ACC112 (cell line): Measurements from ENCODE around the gene ATP11A.
"Not testable (repeated sequence)": the region's sequence is repeated elsewhere in the genome, so short reads cannot be mapped to it uniquely, and the experiment has no call there.

ENCODE experiments used
- H2AFZ ChIP-seq: fragments of 200-600 bp; sonication (generic); one replicate; pipeline ENCODE4 v1.6.0; 2017; ENCODE audit warnings: antibody characterized with exemption, low read length; ENCODE audit not compliant: unreplicated experiment
- H3K27ac ChIP-seq: fragments of 200-600 bp; sonication (generic); 2 replicates; pipeline ENCODE4 v1.5.1; 2014; ENCODE audit warnings: low read depth, mild to moderate bottlenecking, antibody characterized with exemption, low read length, moderate library complexity
- H3K27me3 ChIP-seq: fragments of 200-600 bp; sonication (generic); 2 replicates; pipeline ENCODE4 v1.6.1; 2014; ENCODE audit warnings: mild to moderate bottlenecking, antibody characterized with exemption, low read length, moderate library complexity, mixed read lengths; ENCODE audit not compliant: insufficient read depth
- H3K36me3 ChIP-seq: fragments of 200-600 bp; sonication (generic); 2 replicates; pipeline ENCODE4 v1.6.1; 2016; ENCODE audit warnings: mild to moderate bottlenecking, antibody characterized with exemption, low read length, moderate library complexity, mixed read lengths; ENCODE audit not compliant: insufficient read depth
- H3K4me1 ChIP-seq: fragments of 200-600 bp; sonication (generic); one replicate; pipeline ENCODE4 v1.6.1; 2016; ENCODE audit warnings: low read length, mixed read lengths; ENCODE audit not compliant: insufficient read depth, unreplicated experiment, control insufficient read depth
- H3K4me3 ChIP-seq: fragments of 200-600 bp; sonication (generic); 2 replicates; pipeline ENCODE4 v1.5.1; 2014; ENCODE audit warnings: mild to moderate bottlenecking, low read depth, low read length
- H3K79me2 ChIP-seq: fragments of 200-600 bp; sonication (generic); one replicate; pipeline ENCODE4 v1.6.0; 2016; ENCODE audit warnings: low read length; ENCODE audit not compliant: control insufficient read depth, unreplicated experiment, insufficient read depth

The ATP11A gene

GRCh38 chr13:112793545-112794445, 104.0 kb downstream of the ATP11A start:
- Histone ChIP-seq H3K4me1 (no peaks in the 10 kb centered on the region), H3K79me2 (no peaks in the 10 kb centered on the region), H2AFZ (no peak overlapping the region), H3K27ac (no peak overlapping the region), H3K27me3 (no peaks in the 10 kb centered on the region), H3K4me3 (no peak overlapping the region), H3K36me3 (peaks cover 5% of the 10 kb centered on the region; the same call in 1 of the 2 replicates)

- Histone ChIP-seq H2AFZ (no peak overlapping the region), H3K79me2 (no peaks in the 10 kb centered on the region), H3K4me3 (no peak overlapping the region), H3K27me3 (no peaks in the 10 kb centered on the region), H3K4me1 (no peaks in the 10 kb centered on the region), H3K27ac (no peak overlapping the region), H3K36me3 (no peaks in the 10 kb centered on the region)
These were observed 105.4 kb downstream of the ATP11A start for GRCh38 chr13:112795277-112795676.

- no peaks in the 10 kb centered on the region for H3K79me2 ChIP-seq
- H3K4me1 ChIP-seq: no peaks in the 10 kb centered on the region
- no peak overlapping the region for H3K27ac ChIP-seq
- H3K4me3 ChIP-seq: no peak overlapping the region
- no peaks in the 10 kb centered on the region for H3K36me3 ChIP-seq
- no peak overlapping the region for H2AFZ ChIP-seq
- H3K27me3 ChIP-seq: no peaks in the 10 kb centered on the region
These were observed 106.5 kb downstream of the ATP11A start for GRCh38 chr13:112796190-112796915.

GRCh38 chr13:112799394-112799793, 109.6 kb downstream of the ATP11A start:
- Histone ChIP-seq H3K27ac (no peak overlapping the region), H3K4me3 (no peak overlapping the region), H3K79me2 (no peaks in the 10 kb centered on the region), H3K27me3 (no peaks in the 10 kb centered on the region), H2AFZ (no peak overlapping the region), H3K4me1 (no peaks in the 10 kb centered on the region), H3K36me3 (no peaks in the 10 kb centered on the region)

- Histone ChIP-seq H3K4me1 (no peaks in the 10 kb centered on the region), H3K36me3 (no peaks in the 10 kb centered on the region), H3K27me3 (no peaks in the 10 kb centered on the region), H2AFZ (no peak overlapping the region), H3K27ac (no peak overlapping the region), H3K79me2 (no peaks in the 10 kb centered on the region), H3K4me3 (no peak overlapping the region)
These were observed 110.2 kb downstream of the ATP11A start for GRCh38 chr13:112800057-112800456.

GRCh38 chr13:112800807-112801206, 111.0 kb downstream of the ATP11A start:
- H3K27me3 ChIP-seq, H3K79me2 ChIP-seq, H3K4me3 ChIP-seq, H3K36me3 ChIP-seq, H2AFZ ChIP-seq, H3K27ac ChIP-seq, H3K4me1 ChIP-seq: not testable (repeated sequence)

- no peak overlapping the region for H3K27ac ChIP-seq
- H3K79me2 ChIP-seq: no peaks in the 10 kb centered on the region
- no peaks in the 10 kb centered on the region for H3K27me3 ChIP-seq
- no peaks in the 10 kb centered on the region for H3K4me1 ChIP-seq
- H3K4me3 ChIP-seq: no peak overlapping the region
- no peaks in the 10 kb centered on the region for H3K36me3 ChIP-seq
- no peak overlapping the region for H2AFZ ChIP-seq
These were observed 113.0 kb downstream of the ATP11A start for GRCh38 chr13:112802802-112803195.

- H3K4me1 ChIP-seq: no peaks in the 10 kb centered on the region
- H3K27me3 ChIP-seq: no peaks in the 10 kb centered on the region
- H3K27ac ChIP-seq: no peak overlapping the region
- no peaks in the 10 kb centered on the region for H3K79me2 ChIP-seq
- H2AFZ ChIP-seq: no peak overlapping the region
- H3K36me3 ChIP-seq: no peaks in the 10 kb centered on the region
- no peak overlapping the region for H3K4me3 ChIP-seq
These were observed 113.6 kb downstream of the ATP11A start for GRCh38 chr13:112803422-112803821.

- H3K79me2 ChIP-seq: no peaks in the 10 kb centered on the region
- H3K4me1 ChIP-seq: no peaks in the 10 kb centered on the region
- no peak overlapping the region for H3K27ac ChIP-seq
- no peaks in the 10 kb centered on the region for H3K36me3 ChIP-seq
- no peaks in the 10 kb centered on the region for H3K27me3 ChIP-seq
- H2AFZ ChIP-seq: no peak overlapping the region
- no peak overlapping the region for H3K4me3 ChIP-seq
These were observed 114.5 kb downstream of the ATP11A start for GRCh38 chr13:112804374-112804773.

- Histone ChIP-seq H3K79me2 (no peaks in the 10 kb centered on the region), H3K4me3 (no peak overlapping the region), H3K27ac (no peak overlapping the region), H2AFZ (no peak overlapping the region), H3K4me1 (no peaks in the 10 kb centered on the region), H3K27me3 (no peaks in the 10 kb centered on the region), H3K36me3 (no peaks in the 10 kb centered on the region)
These were observed 117.2 kb downstream of the ATP11A start for GRCh38 chr13:112806739-112807652.
